H9 (cell line): Measurements from ENCODE around the gene MYCN. TPM values are rescaled to one million over a fixed set of nuclear protein-coding genes. Genes with fewer than 3 reads are reported as not detected.

ENCODE experiments used
- DNase-seq: peaks from one replicate; pipeline ENCODE4 v3.0.0-alpha.2; 2017
- H2AFZ ChIP-seq: one replicate; pipeline ENCODE4 v1.6.1; 2013; ENCODE audit warnings: mild to moderate bottlenecking, low read length, control low read depth, moderate library complexity
- H2AK5ac ChIP-seq: 2 replicates; pipeline ENCODE4 v1.6.1; 2013; ENCODE audit warnings: low read length, control low read depth, mixed read lengths; ENCODE audit not compliant: insufficient read length
- H2BK120ac ChIP-seq: one replicate; pipeline ENCODE4 v1.6.1; 2013; ENCODE audit warnings: low read depth, mild to moderate bottlenecking, low read length, control low read depth, inconsistent platforms; ENCODE audit not compliant: poor library complexity, severe bottlenecking
- H2BK12ac ChIP-seq: 2 replicates; pipeline ENCODE4 v1.6.1; 2013; ENCODE audit warnings: low read length, control low read depth, mixed read lengths, low read depth; ENCODE audit not compliant: insufficient read length
- H2BK15ac ChIP-seq: 2 replicates; pipeline ENCODE4 v1.6.1; 2013; ENCODE audit warnings: low read depth, low read length, control low read depth
- H2BK20ac ChIP-seq: one replicate; pipeline ENCODE4 v1.6.1; 2013; ENCODE audit warnings: low read depth, mild to moderate bottlenecking, low read length, control low read depth, inconsistent platforms; ENCODE audit not compliant: poor library complexity, severe bottlenecking
- H2BK5ac ChIP-seq: 2 replicates; pipeline ENCODE4 v1.6.1; 2013; ENCODE audit warnings: low read length, control low read depth, mixed read lengths; ENCODE audit not compliant: insufficient read length
- H3K14ac ChIP-seq: 2 replicates; pipeline ENCODE4 v1.6.1; 2013; ENCODE audit warnings: low read length, control low read depth; ENCODE audit not compliant: insufficient read depth
- H3K18ac ChIP-seq: 2 replicates; pipeline ENCODE4 v1.6.1; 2013; ENCODE audit warnings: low read depth, mild to moderate bottlenecking, mixed read lengths, low read length, control low read depth; ENCODE audit not compliant: insufficient read length
- H3K23ac ChIP-seq: 2 replicates; pipeline ENCODE4 v1.6.1; 2013; ENCODE audit warnings: low read length, control low read depth, mixed read lengths, low read depth; ENCODE audit not compliant: insufficient read length
- H3K23me2 ChIP-seq: 2 replicates; pipeline ENCODE4 v1.6.1; 2013; ENCODE audit warnings: low read depth, mild to moderate bottlenecking, mixed read lengths, low read length, control low read depth; ENCODE audit not compliant: insufficient read length, poor library complexity, severe bottlenecking
- H3K27ac ChIP-seq: 2 replicates; pipeline ENCODE4 v1.5.1; 2013; ENCODE audit warnings: low read length, control low read depth, mixed read lengths, low read depth; ENCODE audit not compliant: insufficient read length
- H3K27me3 ChIP-seq: 2 replicates; pipeline ENCODE4 v1.6.1; 2013; ENCODE audit warnings: low read length, control low read depth, inconsistent platforms; ENCODE audit not compliant: insufficient read depth
- H3K4ac ChIP-seq: 2 replicates; pipeline ENCODE4 v1.6.1; 2013; ENCODE audit warnings: low read depth, mild to moderate bottlenecking, control low read depth, inconsistent platforms, low read length, moderate library complexity
- H3K4me1 ChIP-seq: 2 replicates; pipeline ENCODE4 v1.6.1; 2013; ENCODE audit warnings: low read length, control low read depth, inconsistent platforms; ENCODE audit not compliant: insufficient read depth
- H3K4me2 ChIP-seq: 2 replicates; pipeline ENCODE4 v1.6.1; 2013; ENCODE audit warnings: low read length, control low read depth, mixed read lengths; ENCODE audit not compliant: insufficient read length, insufficient read depth
- H3K56ac ChIP-seq: 2 replicates; pipeline ENCODE4 v1.6.1; 2013; ENCODE audit warnings: low read depth, mild to moderate bottlenecking, mixed read lengths, low read length, control low read depth; ENCODE audit not compliant: insufficient read length
- H3K79me1 ChIP-seq: 2 replicates; pipeline ENCODE4 v1.6.1; 2013; ENCODE audit warnings: low read depth, mild to moderate bottlenecking, moderate library complexity, low read length, control low read depth, inconsistent platforms; ENCODE audit not compliant: insufficient read depth, poor library complexity, severe bottlenecking
- H3K79me2 ChIP-seq: 2 replicates; pipeline ENCODE4 v1.6.1; 2013; ENCODE audit warnings: low read length, control low read depth, inconsistent platforms; ENCODE audit not compliant: insufficient read depth
- H3K9ac ChIP-seq: 2 replicates; pipeline ENCODE4 v1.6.1; 2013; ENCODE audit warnings: low read length, control low read depth, mixed read lengths; ENCODE audit not compliant: insufficient read length; ENCODE audit errors: extremely low read depth
- H3K9me3 ChIP-seq: one replicate; pipeline ENCODE4 v1.6.1; 2013; ENCODE audit warnings: low read depth, low read length, inconsistent platforms; ENCODE audit not compliant: control insufficient read depth
- H3T11ph ChIP-seq: one replicate; pipeline ENCODE4 v1.6.1; 2013; ENCODE audit warnings: mild to moderate bottlenecking, low read length, control low read depth, inconsistent platforms
- H4K20me1 ChIP-seq: one replicate; pipeline ENCODE4 v1.6.1; 2013; ENCODE audit not compliant: control insufficient read depth, insufficient read length, insufficient read depth
- H4K5ac ChIP-seq: 2 replicates; pipeline ENCODE4 v1.6.1; 2013; ENCODE audit warnings: low read depth, mild to moderate bottlenecking, mixed read lengths, low read length, control low read depth; ENCODE audit not compliant: insufficient read length
- H4K8ac ChIP-seq: replicated peaks from 2 replicates; pipeline ENCODE4 v1.6.1; 2013; ENCODE audit warnings: low read length, control low read depth, mixed read lengths, low read depth; ENCODE audit not compliant: insufficient read length
- H4K91ac ChIP-seq: 2 replicates; pipeline ENCODE4 v1.6.1; 2013; ENCODE audit warnings: low read depth, mild to moderate bottlenecking, moderate library complexity, mixed read lengths, low read length, control low read depth; ENCODE audit not compliant: insufficient read length
- H3K27ac Mint-ChIP-seq, 3 experiments: 2 replicates in 2 of 3; 3 replicates in 1 of 3; pipeline ENCODE4 v1.8.0; 2020 to 2021; ENCODE audit warnings: mixed read lengths in 3 of 3, mild to moderate bottlenecking in 1 of 3, moderate library complexity in 1 of 3
- H3K27me3 Mint-ChIP-seq: 2 replicates; pipeline ENCODE4 v1.8.0; 2021; ENCODE audit warnings: low read depth, mild to moderate bottlenecking, moderate library complexity, mixed read lengths
- H3K36me3 Mint-ChIP-seq, 3 experiments: 2 replicates in 2 of 3; 3 replicates in 1 of 3; pipeline ENCODE4 v1.8.0; 2020 to 2021; ENCODE audit warnings: low read depth in 3 of 3, mixed read lengths in 3 of 3; ENCODE audit not compliant: insufficient read depth in 1 of 3
- H3K4me1 Mint-ChIP-seq, 2 experiments: 2 replicates each; pipeline ENCODE4 v1.8.0; 2020; ENCODE audit warnings: mixed read lengths in 2 of 2
- H3K4me3 Mint-ChIP-seq, 2 experiments: 2 replicates in 1 of 2; 3 replicates in 1 of 2; pipeline ENCODE4 v1.8.0; 2020 to 2021; ENCODE audit warnings: mild to moderate bottlenecking in 2 of 2, mixed read lengths in 2 of 2, moderate library complexity in 1 of 2
- H3K9me3 Mint-ChIP-seq, 2 experiments: 2 replicates in 1 of 2; 3 replicates in 1 of 2; pipeline ENCODE4 v1.8.0; 2020; ENCODE audit warnings: mild to moderate bottlenecking in 2 of 2, mixed read lengths in 2 of 2, moderate library complexity in 1 of 2
- CTCF ChIP-seq: fragments of 200-600 bp; sonication (generic); conservative IDR thresholded peaks from 3 replicates; pipeline ENCODE4 v1.8.0; 2021; ENCODE audit warnings: antibody characterized with exemption, mild to moderate bottlenecking
- WGBS: extraction: QIAGEN DNeasy Blood & Tissue Kit; methylation state at CpG from one replicate; pipeline ENCODE4 v1.1.7; 2013; ENCODE audit warnings: missing lambda C conversion rate, low lambda C conversion rate, mixed read lengths; ENCODE audit not compliant: insufficient read length; ENCODE audit errors: extremely low coverage; 5-methylcytosine and 5-hydroxymethylcytosine counted together
- total RNA-seq: library from RNA; stranded (reverse); gene quantifications from 2 replicates; pipeline ENCODE4 v1.2.1, GENCODE V29; 2021

The MYCN gene
- total RNA-seq, 1 experiment from 2014 or later = 100.0 TPM

- Histone ChIP-seq H2BK20ac (no peak overlapping the region), H2AFZ (no peak overlapping the region), H2BK120ac (no peak overlapping the region), H2BK15ac (no peak overlapping the region), H3K23me2 (no peaks in the 10 kb centered on the region), H3K23ac (no peak overlapping the region), H3K4me2 (no peak overlapping the region), H3K4ac (no peak overlapping the region), H2BK5ac (no peak overlapping the region), H3K56ac (no peak overlapping the region), H3K4me1 (peaks cover 2% of the 10 kb centered on the region; the same call in 1 of the 2 replicates), H3T11ph (no peak overlapping the region), H4K8ac (no peak overlapping the region), H4K20me1 (no peaks in the 10 kb centered on the region), H3K18ac (no peak overlapping the region), H4K91ac (no peak overlapping the region), H3K9ac (no peak overlapping the region), H3K27me3 (no peaks in the 10 kb centered on the region), H3K79me2 (no peaks in the 10 kb centered on the region), H2AK5ac (no peak overlapping the region), H2BK12ac (no peak overlapping the region), H3K14ac (no peak overlapping the region), H3K79me1 (no peaks in the 10 kb centered on the region), H3K9me3 (no peaks in the 10 kb centered on the region), H3K27ac (no peak overlapping the region), H4K5ac (no peak overlapping the region)
- H3K9me3 Mint-ChIP-seq = peaks cover 5 to 6% of the 10 kb centered on the region in 2 experiments; a peak in 3 of 5 replicates
- H3K36me3 Mint-ChIP-seq = peaks cover 2 to 6% (median 4%) of the 10 kb centered on the region in 3 experiments; a peak in 5 of 7 replicates
- no peak overlapping the region for H3K27ac Mint-ChIP-seq
- H3K27me3 Mint-ChIP-seq = peaks cover 2% of the 10 kb centered on the region; the same call in 1 of the 2 replicates
- H3K4me1 Mint-ChIP-seq = peaks cover 13 to 20% of the 10 kb centered on the region in 2 experiments
- WGBS = no CpG with 5 or more reads among the region's 5 CpGs
- TF ChIP-seq CTCF = no peak
- no peak for DNase-seq
- no peak overlapping the region for H3K4me3 Mint-ChIP-seq
These were observed 9.6 kb upstream of the MYCN start for GRCh38 chr2:15930589-15931318.
